Loucy (cell line): Measurements from ENCODE around the gene RIT2.

Experiments
- H2AFZ ChIP-seq: fragments of 200-600 bp; sonication (generic); 2 replicates; pipeline ENCODE4 v1.6.0; 2016; ENCODE audit warnings: antibody characterized with exemption, mild to moderate bottlenecking, low read length, moderate library complexity
- H3F3A ChIP-seq: fragments of 200-600 bp; 2 replicates; pipeline ENCODE4 v1.6.0; 2016; ENCODE audit warnings: antibody characterized with exemption, low read depth, mild to moderate bottlenecking
- H3K27me3 ChIP-seq: fragments of 200-600 bp; sonication (generic); 2 replicates; pipeline ENCODE4 v1.6.1; 2014; ENCODE audit warnings: low read length, mild to moderate bottlenecking; ENCODE audit not compliant: insufficient read depth, poor library complexity, severe bottlenecking
- H3K36me3 ChIP-seq: fragments of 200-600 bp; sonication (generic); 2 replicates; pipeline ENCODE4 v1.6.1; 2016; ENCODE audit warnings: low read length; ENCODE audit not compliant: insufficient read depth
- H3K4me1 ChIP-seq: fragments of 200-600 bp; sonication (generic); 2 replicates; pipeline ENCODE4 v1.5.1; 2014; ENCODE audit warnings: low read length, mild to moderate bottlenecking; ENCODE audit not compliant: insufficient read depth, poor library complexity, severe bottlenecking
- H3K4me2 ChIP-seq: fragments of 200-600 bp; sonication (generic); 2 replicates; pipeline ENCODE4 v1.6.0; 2014; ENCODE audit warnings: antibody characterized with exemption, low read length, low read depth, mild to moderate bottlenecking; ENCODE audit not compliant: poor library complexity, severe bottlenecking
- H3K4me3 ChIP-seq: fragments of 200-600 bp; sonication (generic); 2 replicates; pipeline ENCODE4 v1.5.1; 2014; ENCODE audit warnings: low read length, mild to moderate bottlenecking, mixed read lengths; ENCODE audit not compliant: poor library complexity, severe bottlenecking
- H3K79me2 ChIP-seq: fragments of 200-600 bp; sonication (generic); 2 replicates; pipeline ENCODE4 v1.6.1; 2014; ENCODE audit warnings: low read length; ENCODE audit not compliant: insufficient read depth
- H3K9ac ChIP-seq: fragments of 200-600 bp; sonication (generic); 2 replicates; pipeline ENCODE4 v1.6.0; 2014; ENCODE audit warnings: mild to moderate bottlenecking, low read depth, low read length, moderate library complexity; ENCODE audit not compliant: poor library complexity, severe bottlenecking
- H3K9me2 ChIP-seq: fragments of 200-600 bp; sonication (generic); replicated peaks from 2 replicates; pipeline ENCODE4 v1.6.1; 2016; ENCODE audit warnings: low read depth, low read length, mixed read lengths
- H3K9me3 ChIP-seq: fragments of 200-600 bp; sonication (generic); 2 replicates; pipeline ENCODE4 v1.6.1; 2014; ENCODE audit warnings: mild to moderate bottlenecking, antibody characterized with exemption, low read length, low read depth; ENCODE audit not compliant: insufficient read depth
- H4K20me1 ChIP-seq: fragments of 200-600 bp; sonication (generic); 2 replicates; pipeline ENCODE4 v1.6.0; 2014; ENCODE audit warnings: antibody characterized with exemption, low read length, mild to moderate bottlenecking; ENCODE audit not compliant: insufficient read depth, poor library complexity, severe bottlenecking
- CTCF ChIP-seq: fragments of 200-600 bp; sonication (generic); conservative IDR thresholded peaks from 2 replicates; pipeline ENCODE4 v1.5.1; 2014; ENCODE audit warnings: mild to moderate bottlenecking, antibody characterized with exemption, low read length
- EZH2phosphoT487 ChIP-seq: fragments of 200-600 bp; IDR thresholded peaks from 2 replicates; pipeline ENCODE4 v1.6.1; 2018; ENCODE audit warnings: antibody characterized with exemption, mild to moderate bottlenecking, moderate library complexity, borderline replicate concordance

Gene RIT2

GRCh38 chr18:43155842-43156241, 40.4 kb upstream of the RIT2 start:
- H3K9ac ChIP-seq: no peak overlapping the region
- H3K36me3 ChIP-seq: no peaks in the 10 kb centered on the region

GRCh38 chr18:43148231-43148630, 32.7 kb upstream of the RIT2 start:
- Histone ChIP-seq H3K9me2 (no peaks in the 10 kb centered on the region), H3K27me3 (no peaks in the 10 kb centered on the region), H3K79me2 (no peaks in the 10 kb centered on the region), H3K36me3 (no peaks in the 10 kb centered on the region), H3K4me1 (no peaks in the 10 kb centered on the region), H3F3A (no peaks in the 10 kb centered on the region), H3K9ac (no peak overlapping the region), H2AFZ (no peak overlapping the region), H4K20me1 (no peaks in the 10 kb centered on the region), H3K4me2 (no peak overlapping the region), H3K9me3 (no peaks in the 10 kb centered on the region), H3K4me3 (no peak overlapping the region)
- TF ChIP-seq EZH2phosphoT487 (no peak), CTCF (no peak)

More at GRCh38 chr18:43155842-43156241, 40.4 kb upstream of the RIT2 start:
- no peaks in the 10 kb centered on the region for H3K4me1 ChIP-seq
- TF ChIP-seq EZH2phosphoT487 (no peak), CTCF (no peak)
- no peak overlapping the region for H3K4me2 ChIP-seq
- no peaks in the 10 kb centered on the region for H3K9me2 ChIP-seq
- no peak overlapping the region for H3K4me3 ChIP-seq
- no peaks in the 10 kb centered on the region for H3K9me3 ChIP-seq
- H3F3A ChIP-seq: no peaks in the 10 kb centered on the region
- H2AFZ ChIP-seq: no peak overlapping the region
- no peaks in the 10 kb centered on the region for H3K79me2 ChIP-seq
- H4K20me1 ChIP-seq: no peaks in the 10 kb centered on the region
- no peaks in the 10 kb centered on the region for H3K27me3 ChIP-seq

GRCh38 chr18:43141208-43141607, 25.7 kb upstream of the RIT2 start:
- Histone ChIP-seq H3K27me3 (no peaks in the 10 kb centered on the region), H3K4me2 (no peak overlapping the region), H3K79me2 (no peaks in the 10 kb centered on the region), H3K9me3 (no peaks in the 10 kb centered on the region), H3K4me1 (no peaks in the 10 kb centered on the region), H2AFZ (no peak overlapping the region), H3K4me3 (no peak overlapping the region), H3F3A (no peaks in the 10 kb centered on the region), H3K9me2 (no peaks in the 10 kb centered on the region), H4K20me1 (no peaks in the 10 kb centered on the region), H3K36me3 (no peaks in the 10 kb centered on the region), H3K9ac (no peak overlapping the region)
- TF ChIP-seq EZH2phosphoT487 (no peak), CTCF (no peak)
